NOMO-1 treated with dmso at 0.1 percent for 144 hours (cell line): ENCODE results near the gene ABCC6.
"Not testable (repeated sequence)": the region's sequence is repeated elsewhere in the genome, so short reads cannot be mapped to it uniquely, and the experiment has no call there.

Experiments used
- DNase-seq: peaks from one replicate; lab custom pipeline; 2025; ENCODE audit not compliant: unreplicated experiment; lab: John Stamatoyannopoulos, UW

The ABCC6 gene

DNA sequence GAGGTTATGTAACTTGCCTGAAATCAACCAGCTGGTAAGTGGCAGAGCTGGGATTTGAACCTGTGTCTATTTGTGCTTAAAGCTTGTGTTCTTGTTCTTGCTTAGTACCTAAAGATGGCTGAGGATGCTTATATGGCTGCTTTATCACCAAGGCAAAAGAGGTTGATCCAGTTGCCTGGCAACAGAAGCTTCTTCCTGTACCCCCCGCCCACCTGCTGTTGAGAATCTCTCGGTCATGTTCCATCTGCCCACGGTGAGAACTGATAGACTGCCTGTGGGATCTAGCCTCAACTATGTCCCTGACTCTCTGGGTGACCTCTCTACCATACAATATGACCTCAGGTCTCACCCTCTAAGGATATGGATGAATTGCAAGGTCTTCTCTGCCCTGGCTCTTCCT lies 60.7 kb downstream of the ABCC6 start:
- no peak for DNase-seq

GRCh38 chr16:16161840-16162239 lies 61.5 kb downstream of the ABCC6 start:
- not testable (repeated sequence) for DNase-seq

DNA sequence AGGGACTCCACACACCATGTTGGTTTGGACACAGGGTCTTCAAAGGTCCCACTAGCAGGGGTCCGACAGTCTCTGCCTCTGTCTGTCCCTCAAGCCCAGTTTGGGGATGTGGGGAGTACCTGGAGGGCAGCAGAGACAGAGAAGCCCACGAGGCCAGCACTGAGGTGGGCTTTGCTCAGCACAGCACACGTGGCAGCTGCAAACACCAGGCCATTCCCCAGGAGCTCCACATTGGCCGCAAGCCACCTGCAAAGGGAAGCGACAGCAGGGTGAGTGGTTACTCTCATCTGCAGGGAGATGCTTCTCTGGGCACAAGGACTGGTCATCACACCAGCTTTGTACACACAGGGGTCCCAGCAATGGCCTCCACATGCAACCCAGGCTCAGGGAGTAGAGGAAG lies 62.0 kb downstream of the ABCC6 start:
- no peak for DNase-seq

DNA sequence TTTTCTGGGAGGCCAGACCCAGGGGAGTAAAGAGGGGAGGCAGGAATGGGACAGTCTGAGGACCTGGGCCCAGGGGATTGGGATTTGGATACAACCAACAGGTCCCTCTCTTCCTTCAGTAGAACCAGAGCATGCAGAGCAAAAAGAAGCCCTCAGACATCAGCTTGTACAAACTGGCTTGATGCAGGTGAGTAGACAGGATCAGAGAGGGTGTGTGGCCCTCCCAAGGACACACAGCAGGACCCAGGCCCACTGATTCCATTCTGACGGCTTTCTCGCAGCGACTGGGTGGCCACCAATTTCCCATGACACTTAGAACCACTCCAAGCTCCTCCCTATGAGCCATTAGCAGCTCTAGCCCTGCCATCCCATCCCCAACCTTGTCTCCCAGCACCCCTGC lies 63.6 kb downstream of the ABCC6 start:
- no peak for DNase-seq

DNA sequence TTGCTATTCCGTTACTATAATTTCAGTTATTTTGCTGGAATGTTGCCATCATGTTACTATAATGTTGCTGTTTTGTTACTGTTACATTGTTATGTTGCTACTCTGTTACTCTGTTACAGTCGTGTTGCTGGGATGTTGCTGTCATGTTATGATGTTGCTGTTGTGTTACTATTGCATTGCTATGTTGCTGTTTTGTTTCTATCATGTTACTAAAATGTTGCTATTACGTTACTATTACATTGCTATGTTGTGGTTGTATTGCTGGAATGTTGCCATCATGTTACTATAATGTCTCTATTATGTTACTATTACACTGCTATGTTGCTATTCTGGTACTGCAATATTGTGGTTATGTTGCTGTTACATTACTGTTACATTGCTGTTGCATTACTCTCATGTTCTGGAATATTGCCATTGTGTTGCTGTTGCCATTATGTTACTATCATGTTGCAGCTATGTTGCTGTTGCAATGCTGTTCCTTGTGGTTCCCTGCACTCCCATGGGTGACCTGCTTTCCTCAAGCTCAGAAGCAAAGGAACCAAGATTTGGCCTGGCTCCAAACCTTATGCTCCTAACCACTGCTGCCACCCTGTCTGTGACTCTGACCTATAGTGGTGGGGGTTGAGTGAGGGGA lies 64.4 kb downstream of the ABCC6 start:
- no peak for DNase-seq

DNA sequence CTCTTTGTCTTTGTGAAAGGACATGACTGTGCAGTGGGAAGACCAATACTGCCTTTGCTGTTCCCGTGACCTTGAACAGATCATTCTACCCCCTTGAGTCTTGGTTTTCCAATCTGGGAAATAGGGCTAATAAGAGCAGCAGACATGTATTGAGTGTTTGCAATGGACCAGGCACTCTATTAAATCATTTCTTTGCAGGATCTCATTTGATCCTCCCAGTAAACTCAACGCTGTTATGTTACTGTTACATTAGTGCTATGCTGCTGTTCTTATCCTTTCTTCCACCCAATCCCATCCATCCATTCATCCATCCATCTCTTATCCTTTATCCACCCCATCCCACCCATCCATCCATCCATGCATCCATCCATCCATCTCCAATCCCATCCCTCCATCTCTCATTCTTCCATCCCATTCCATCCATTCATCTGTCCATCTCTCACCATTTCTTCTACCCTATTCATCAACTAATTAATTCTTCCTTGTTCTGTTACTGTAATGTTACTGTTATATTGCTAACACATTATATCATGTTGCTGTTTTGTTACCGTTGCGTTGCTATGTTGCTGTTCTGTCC lies 65.1 kb downstream of the ABCC6 start:
- DNase-seq, result no peak

DNA sequence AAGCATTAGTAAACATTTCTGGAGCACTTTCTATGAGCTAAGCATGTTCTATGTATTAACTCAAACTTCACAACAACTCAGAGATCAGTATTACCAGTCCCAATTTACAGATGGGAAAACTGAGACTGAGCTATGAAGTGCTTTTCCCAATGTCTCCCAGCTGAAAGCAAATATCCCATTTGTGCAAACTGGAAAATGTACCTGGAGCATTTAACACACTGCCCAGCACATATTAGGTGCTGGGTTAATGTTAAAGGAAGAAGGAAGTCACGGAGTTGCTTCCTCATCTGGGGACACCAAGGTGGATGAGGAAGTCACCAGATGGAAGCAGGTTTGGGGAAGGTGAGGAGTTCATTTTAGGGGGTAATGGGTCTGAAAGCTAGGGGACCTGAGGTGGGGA lies 66.1 kb downstream of the ABCC6 start:
- no peak for DNase-seq

DNA sequence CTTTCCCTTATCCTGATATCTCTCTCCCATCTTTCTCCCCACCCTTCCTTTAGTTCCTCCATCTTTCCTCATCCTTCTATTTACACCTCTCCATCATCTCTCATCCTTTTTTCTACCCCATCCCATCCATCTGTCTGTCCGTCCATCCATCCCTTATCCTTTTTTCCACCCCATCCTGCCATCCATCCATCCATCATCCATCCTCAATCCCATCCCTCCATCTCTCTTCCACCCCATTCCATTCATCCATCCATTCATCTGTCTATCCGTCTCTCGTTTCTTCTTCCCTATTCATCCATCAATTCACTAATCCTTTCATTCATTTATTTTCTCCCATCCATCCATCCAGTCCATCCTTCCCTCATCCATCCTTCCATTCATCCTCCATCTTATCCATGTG lies 68.1 kb downstream of the ABCC6 start:
- DNase-seq, result no peak

- no peak for DNase-seq
These were observed 68.9 kb downstream of the ABCC6 start for GRCh38 chr16:16154281-16154951.

GRCh38 chr16:16153000-16153399 lies 70.3 kb downstream of the ABCC6 start:
- DNase-seq, result not testable (repeated sequence)

GRCh38 chr16:16151315-16151714 lies 72.0 kb downstream of the ABCC6 start:
- DNase-seq, result no peak

DNA sequence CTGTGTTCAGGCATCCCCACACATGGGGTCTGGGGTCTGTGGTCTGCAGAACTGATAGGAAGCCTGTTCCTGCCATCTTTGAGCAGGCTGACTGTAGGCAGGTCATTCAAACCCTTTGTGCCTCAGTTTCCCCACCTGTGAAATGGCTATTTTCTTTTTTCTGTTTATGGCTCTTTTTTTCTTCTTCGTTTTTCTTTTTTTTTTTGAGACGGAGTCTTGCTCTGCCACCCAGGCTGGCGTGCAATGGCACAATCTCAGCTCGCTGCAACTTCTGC lies 72.5 kb downstream of the ABCC6 start:
- DNase-seq, result no peak

GRCh38 chr16:16150117-16150877 lies 73.0 kb downstream of the ABCC6 start:
- DNase-seq, result no peak

DNA sequence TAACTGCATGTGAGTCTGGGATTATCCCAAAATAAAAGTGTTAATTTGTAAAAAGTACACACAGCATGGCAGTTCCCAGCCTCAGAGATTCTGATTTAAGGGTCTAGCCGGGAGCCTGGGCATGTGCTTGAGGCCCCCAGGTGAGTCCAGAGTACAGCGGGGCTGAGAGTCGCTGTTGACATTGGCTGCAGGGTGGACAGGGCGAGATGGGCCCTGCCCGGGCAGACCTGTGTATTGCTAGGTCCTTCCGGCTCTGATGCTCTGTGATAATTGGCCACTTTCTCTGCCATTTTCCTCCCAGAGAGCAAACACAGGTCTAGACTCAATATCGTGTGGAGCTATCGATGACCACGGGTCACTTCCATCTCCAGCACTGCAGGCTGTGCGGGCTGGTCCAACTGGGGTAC lies 73.6 kb downstream of the ABCC6 start:
- DNase-seq, result no peak

- DNase-seq, result no peak
These were observed 74.5 kb downstream of the ABCC6 start for GRCh38 chr16:16148755-16149154.

GRCh38 chr16:16148000-16148599 lies 75.2 kb downstream of the ABCC6 start:
- not testable (repeated sequence) for DNase-seq

- no peak for DNase-seq
These were observed 75.8 kb downstream of the ABCC6 start for GRCh38 chr16:16147316-16147999.

- DNase-seq, result no peak
These were observed 76.6 kb downstream of the ABCC6 start for GRCh38 chr16:16146380-16147315.

DNA sequence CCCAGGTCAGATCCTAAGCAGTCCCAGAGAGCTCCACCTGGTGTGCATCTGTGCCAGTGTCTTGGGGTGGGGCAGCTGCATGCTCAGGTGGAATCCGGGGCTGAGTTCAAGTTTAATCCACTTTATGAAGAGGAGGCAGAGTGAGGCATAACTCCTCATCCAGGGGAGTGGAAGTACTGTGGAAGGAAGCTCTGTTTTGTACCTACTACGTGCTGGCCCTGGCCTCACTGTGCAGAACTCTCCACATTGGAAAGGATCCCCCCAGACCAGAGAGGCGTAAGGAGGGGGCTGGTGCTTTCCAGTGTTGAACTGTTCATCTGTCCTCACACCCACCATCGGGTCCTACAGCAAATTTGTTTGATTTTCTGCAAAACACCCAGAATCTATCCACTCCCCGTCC lies 78.0 kb downstream of the ABCC6 start:
- no peak for DNase-seq

GRCh38 chr16:16144416-16144815 lies 78.9 kb downstream of the ABCC6 start:
- DNase-seq, result no peak
